HepG2 (cell line): ENCODE results near the gene BPIFB2. TPM values are rescaled to one million over a fixed set of nuclear protein-coding genes. Genes with fewer than 3 reads are reported as not detected.

Source experiments
- AKNA ChIP-seq: sonication (generic); formaldehyde crosslinking; IDR thresholded peaks from 2 replicates; pipeline ENCODE4 v1.4.0; 2020; ENCODE audit warnings: missing genetic modification reagents, borderline replicate concordance
- CBX5 ChIP-seq: sonication (generic); formaldehyde crosslinking; IDR thresholded peaks from 2 replicates; pipeline ENCODE4 v1.4.0; 2020; ENCODE audit warnings: missing genetic modification reagents, borderline replicate concordance
- EEA1 ChIP-seq: sonication (generic); formaldehyde crosslinking; IDR thresholded peaks from 2 replicates; pipeline ENCODE4 v1.5.1; 2020; ENCODE audit warnings: mild to moderate bottlenecking, missing genetic modification reagents, borderline replicate concordance
- EED ChIP-seq: sonication (generic); formaldehyde crosslinking; IDR thresholded peaks from 2 replicates; pipeline ENCODE4 v1.5.0; 2020; ENCODE audit warnings: mild to moderate bottlenecking, missing genetic modification reagents
- ELF4 ChIP-seq: sonication (generic); formaldehyde crosslinking; IDR thresholded peaks from 2 replicates; pipeline ENCODE4 v1.5.0; 2020; ENCODE audit warnings: missing genetic modification reagents, mild to moderate bottlenecking, moderate library complexity, borderline replicate concordance
- HNRNPK ChIP-seq: fragments of 200-400 bp; formaldehyde crosslinking; IDR thresholded peaks from 2 replicates; pipeline ENCODE4 v1.6.1; 2018; ENCODE audit warnings: low read length, low read depth, moderate library complexity, mild to moderate bottlenecking; ENCODE audit not compliant: poor library complexity, severe bottlenecking
- MAFF ChIP-seq: IDR thresholded peaks from 2 replicates; pipeline ENCODE4 v1.6.1; 2011; ENCODE audit warnings: low read depth, low read length, improper control_type of control experiment
- SETDB1 ChIP-seq: sonication (generic); formaldehyde crosslinking; IDR thresholded peaks from 2 replicates; pipeline ENCODE4 v1.5.1; 2020; ENCODE audit warnings: missing genetic modification reagents, mild to moderate bottlenecking, borderline replicate concordance
- SP2 ChIP-seq: sonication (generic); formaldehyde crosslinking; IDR thresholded peaks from 2 replicates; pipeline ENCODE4 v1.5.1; 2020; ENCODE audit warnings: mild to moderate bottlenecking, missing genetic modification reagents
- STAT5B ChIP-seq: sonication (generic); formaldehyde crosslinking; IDR thresholded peaks from 2 replicates; pipeline ENCODE4 v1.4.0; 2020; ENCODE audit warnings: missing genetic modification reagents
- TBX3 ChIP-seq: fragments of 450-650 bp; IDR thresholded peaks from 2 replicates; pipeline ENCODE4 v1.6.1; 2017; ENCODE audit warnings: antibody characterized with exemption, mild to moderate bottlenecking, inconsistent platforms, borderline replicate concordance
- TCF7 ChIP-seq: sonication (generic); IDR thresholded peaks from 2 replicates; pipeline ENCODE4 v1.6.1; 2016; ENCODE audit warnings: antibody characterized with exemption, low read depth
- TRIM22 ChIP-seq: fragments of 450-650 bp; IDR thresholded peaks from 2 replicates; pipeline ENCODE4 v1.6.1; 2017
- ZHX2 ChIP-seq, 2 experiments: sonication (generic) in 1 of 2; formaldehyde crosslinking in 1 of 2; IDR thresholded peaks; 2 replicates each; pipeline versions ENCODE4 v1.6.1 to v1.9.0; 2014 to 2022; ENCODE audit warnings: antibody characterized with exemption in 1 of 2, borderline replicate concordance in 1 of 2, inconsistent platforms in 1 of 2, low read depth in 1 of 2, missing genetic modification reagents in 1 of 2
- ZNF253 ChIP-seq: sonication (generic); formaldehyde crosslinking; IDR thresholded peaks from 2 replicates; pipeline ENCODE4 v1.8.0; 2022; ENCODE audit warnings: mild to moderate bottlenecking, missing genetic modification reagents, borderline replicate concordance
- ZNF792 ChIP-seq: IDR thresholded peaks from 2 replicates; pipeline ENCODE4 v1.6.1; 2016
- polyA plus RNA-seq, 8 experiments: library from polyadenylated mRNA; depleted of rRNA in 3 of 8; stranded (reverse) in 7 of 8; unstranded in 1 of 8; fragments of >200 nt; fragmentation: Illumina TruSeq in 4 of 8; extraction: Trizol in 4 of 8; gene quantifications; 2 replicates each; pipeline versions ENCODE4 v1.2.1 to v1.2.3, GENCODE V29; 2011 to 2016; ENCODE audit warnings: low read depth in 4 of 8, missing spikeins in 1 of 8, mixed read lengths in 1 of 8; ENCODE audit not compliant: insufficient read depth in 1 of 8
- total RNA-seq, 5 experiments: library from RNA; depleted of rRNA; stranded (reverse); fragments of >200 nt; fragmentation: Illumina TruSeq; extraction: Trizol; gene quantifications; 2 replicates each; pipeline ENCODE4 v1.2.3, GENCODE V29; 2016; ENCODE audit warnings: low read depth in 1 of 5

The BPIFB2 gene
- total and polyA plus RNA-seq, 2 of the 13 experiments (the other 11 are each of a cell fraction or from before 2014, with no cell fraction given), result 54.5 to 902 TPM

DNA sequence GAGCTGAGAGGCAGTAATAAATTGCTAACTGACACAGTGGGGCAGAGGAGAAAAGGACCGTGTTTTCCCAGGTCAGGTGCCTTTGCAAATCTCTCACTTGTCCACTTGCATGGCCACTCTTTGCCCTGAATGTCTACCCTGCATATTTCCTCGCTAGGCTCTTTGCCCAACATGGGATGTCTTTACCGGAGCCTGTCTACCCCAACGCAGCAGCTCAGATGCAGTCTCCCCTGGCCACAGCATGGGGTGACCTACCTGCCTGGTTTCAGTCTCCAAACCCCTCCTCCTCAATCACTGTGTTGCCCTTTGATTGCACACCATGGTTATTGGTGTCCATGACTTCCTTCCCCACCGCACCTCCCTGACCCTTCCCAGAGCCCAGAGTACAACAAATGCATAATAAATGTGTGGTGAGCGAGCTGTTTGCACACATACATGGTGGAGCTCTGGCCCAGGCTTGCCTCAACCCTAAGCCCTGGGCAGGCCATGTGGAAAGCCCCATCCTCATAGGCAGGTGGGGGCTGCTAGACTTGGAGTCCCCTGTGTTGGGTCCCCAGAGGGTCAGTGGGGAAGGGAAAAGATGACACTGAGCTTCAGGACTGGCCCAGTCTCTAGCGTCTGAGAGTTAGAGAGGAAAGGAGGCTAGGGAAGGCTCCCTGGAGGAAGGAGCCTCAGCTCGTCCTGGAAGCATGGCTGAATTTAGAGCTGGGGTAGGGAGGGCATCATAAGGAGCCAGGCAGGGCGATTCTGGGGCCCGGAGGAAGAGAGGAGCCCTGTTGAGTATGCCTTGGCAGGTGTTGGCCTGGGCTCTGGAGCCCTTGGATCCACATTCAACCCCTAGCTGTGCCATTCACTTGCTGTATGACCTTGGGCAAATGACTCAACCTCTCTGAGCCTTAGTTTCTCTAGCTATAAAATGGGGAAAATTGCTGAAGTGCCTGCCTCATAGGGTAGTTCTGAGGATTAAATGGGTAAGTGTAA, 19.6 kb downstream of the BPIFB2 start (continued):
- no peak for TF ChIP-seq ZHX2 (IDR thresholded peaks at IDR 0.05; ENCODE audit: low read depth)
- no peak for TF ChIP-seq ZHX2 (CRISPR knock-in tag; IDR thresholded peaks at IDR 0.05; ENCODE audit: borderline replicate concordance)
- TF ChIP-seq SETDB1 (CRISPR knock-in tag), result no peak
- TF ChIP-seq ZNF253 (CRISPR knock-in tag), result no peak
- no peak for TF ChIP-seq MAFF
- TF ChIP-seq TBX3, result no peak
- no peak; the same call in 1 of the 2 replicates for TF ChIP-seq ZNF792
- no peak for TF ChIP-seq ELF4 (CRISPR knock-in tag)
- TF ChIP-seq CBX5, result no peak
- no peak for TF ChIP-seq HNRNPK
- no peak for TF ChIP-seq TRIM22
- TF ChIP-seq EEA1 (CRISPR knock-in tag), result no peak
- TF ChIP-seq SP2 (CRISPR knock-in tag), result no peak
- TF ChIP-seq STAT5B (CRISPR knock-in tag), result 0 out of 2 replicates have a peak, but pooled peaks have one; percentile 13
- no peak for TF ChIP-seq AKNA
- no peak for TF ChIP-seq TCF7
- no peak; the same call in 1 of the 2 replicates for TF ChIP-seq EED (CRISPR knock-in tag)
